Memory B cell (primary cell): ENCODE measurements around the gene SARS1.

Source experiments
- ATAC-seq: fragments of 150-1000 bp; cut with Tn5 transposase; 2 replicates; pipeline ENCODE4 v1.10.0; 2021; ENCODE audit warnings: low read depth, mild to moderate bottlenecking, moderate library complexity
- DNase-seq, 2 donors: peaks; one replicate each; pipeline ENCODE4 v3.0.0; 2022; ENCODE audit warnings: low spot score in 2 of 2
- H3K27ac Mint-ChIP-seq: one replicate; pipeline ENCODE4 v1.8.0; 2022; ENCODE audit warnings: mild to moderate bottlenecking, moderate library complexity, mixed read lengths
- H3K27me3 Mint-ChIP-seq: one replicate; pipeline ENCODE4 v1.8.0; 2022; ENCODE audit warnings: mixed read lengths
- H3K36me3 Mint-ChIP-seq: one replicate; pipeline ENCODE4 v1.8.0; 2022; ENCODE audit warnings: mild to moderate bottlenecking, mixed read lengths
- H3K4me1 Mint-ChIP-seq: one replicate; pipeline ENCODE4 v1.8.0; 2022; ENCODE audit warnings: mixed read lengths
- H3K4me3 Mint-ChIP-seq: one replicate; pipeline ENCODE4 v1.8.0; 2022; ENCODE audit warnings: mild to moderate bottlenecking, moderate library complexity, mixed read lengths
- H3K9me3 Mint-ChIP-seq: one replicate; pipeline ENCODE4 v1.8.0; 2022; ENCODE audit warnings: mixed read lengths

The SARS1 gene

GRCh38 chr1:109271458-109271857 is 57.7 kb downstream of the SARS1 start:
- Mint-ChIP-seq H3K27ac (no peak overlapping the region), H3K27me3 (peaks cover 9% of the 10 kb centered on the region), H3K9me3 (no peaks in the 10 kb centered on the region), H3K4me3 (no peak overlapping the region), H3K36me3 (no peaks in the 10 kb centered on the region), H3K4me1 (no peaks in the 10 kb centered on the region)
- ATAC-seq = no peak
- no peak for DNase-seq

DNA sequence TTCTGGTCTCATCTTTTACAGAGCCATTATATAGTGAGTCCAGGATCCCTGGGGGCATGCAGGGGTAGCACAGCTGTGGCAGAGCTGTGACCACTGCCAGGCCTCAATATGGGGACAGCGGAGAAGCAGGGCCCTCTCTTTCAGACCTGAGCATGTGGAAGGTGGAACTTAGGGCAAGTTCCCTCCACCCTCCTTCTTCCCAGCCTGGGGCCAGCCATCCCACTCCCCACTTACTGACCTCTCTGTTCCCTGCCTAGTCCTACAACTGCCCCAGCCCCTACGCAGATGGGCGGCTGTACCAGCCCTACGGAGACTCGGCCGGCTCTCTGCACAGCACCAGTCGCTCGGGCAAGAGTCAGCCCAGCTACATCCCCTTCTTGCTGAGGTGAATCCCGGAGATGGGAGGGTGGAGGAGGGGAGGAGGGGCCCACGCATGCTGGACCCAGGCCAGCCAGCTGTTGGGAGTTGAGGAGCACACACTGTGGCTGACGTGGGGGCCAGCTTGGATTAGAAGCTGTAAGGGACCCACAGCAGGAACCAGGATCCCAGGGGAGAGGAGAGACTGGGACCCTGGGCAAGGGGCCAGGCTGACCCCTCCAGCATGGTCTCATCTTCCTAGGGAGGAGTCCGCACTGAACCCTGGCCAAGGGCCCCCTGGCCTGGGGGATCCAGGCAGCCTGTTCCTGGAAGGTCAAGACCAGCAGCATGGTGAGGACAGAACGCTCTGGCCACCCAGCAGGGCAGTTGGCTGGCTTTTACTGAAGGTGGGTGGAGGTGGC is 58.5 kb downstream of the SARS1 start:
- DNase-seq = no peak
- H3K4me1 Mint-ChIP-seq = peaks cover 2% of the 10 kb centered on the region

DNA sequence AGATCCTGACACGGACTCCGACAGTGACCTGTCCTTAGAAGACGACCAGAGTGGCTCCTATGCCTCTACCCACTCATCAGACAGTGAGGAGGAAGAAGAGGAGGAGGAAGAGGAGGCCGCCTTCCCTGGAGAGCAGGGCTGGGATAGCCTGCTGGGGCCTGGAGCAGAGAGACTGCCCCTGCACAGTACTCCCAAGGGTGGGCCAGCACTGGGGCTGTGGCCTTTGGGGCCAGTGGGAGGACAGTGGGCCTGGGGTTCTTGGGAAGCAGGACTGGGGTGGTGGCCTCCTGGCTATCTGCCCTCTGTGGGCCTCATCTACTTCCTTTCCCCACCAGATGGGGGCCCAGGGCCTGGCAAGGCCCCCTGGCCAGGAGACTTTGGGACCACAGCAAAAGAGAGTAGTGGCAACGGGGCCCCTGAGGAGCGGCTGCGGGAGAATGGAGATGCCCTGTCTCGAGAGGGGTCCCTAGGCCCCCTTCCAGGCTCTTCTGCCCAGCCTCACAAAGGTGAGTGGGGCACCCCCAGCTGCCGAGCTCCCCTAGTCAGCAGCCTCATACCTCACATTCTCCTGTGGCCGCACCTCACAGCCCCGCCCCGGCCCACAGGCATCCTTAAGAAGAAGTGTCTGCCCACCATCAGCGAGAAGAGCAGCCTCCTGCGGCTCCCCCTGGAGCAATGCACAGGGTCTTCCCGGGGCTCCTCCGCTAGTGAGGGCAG is 59.3 kb downstream of the SARS1 start:
- H3K9me3 Mint-ChIP-seq = no peaks in the 10 kb centered on the region
- H3K4me1 Mint-ChIP-seq = peaks cover 3% of the 10 kb centered on the region
- DNase-seq = no peak
- no peak overlapping the region for H3K4me3 Mint-ChIP-seq
- ATAC-seq = no peak
- H3K27me3 Mint-ChIP-seq = peaks cover 9% of the 10 kb centered on the region
- H3K36me3 Mint-ChIP-seq = no peaks in the 10 kb centered on the region
- no peak overlapping the region for H3K27ac Mint-ChIP-seq

More for the DNA sequence above, 58.5 kb downstream of the SARS1 start:
- no peaks in the 10 kb centered on the region for H3K36me3 Mint-ChIP-seq
- no peak for ATAC-seq
- no peaks in the 10 kb centered on the region for H3K9me3 Mint-ChIP-seq
- no peak overlapping the region for H3K4me3 Mint-ChIP-seq
- no peak overlapping the region for H3K27ac Mint-ChIP-seq
- peaks cover 9% of the 10 kb centered on the region for H3K27me3 Mint-ChIP-seq

- Mint-ChIP-seq H3K27me3 (peaks cover 7% of the 10 kb centered on the region), H3K4me1 (peaks cover 3% of the 10 kb centered on the region), H3K27ac (no peak overlapping the region), H3K4me3 (no peak overlapping the region), H3K9me3 (no peaks in the 10 kb centered on the region), H3K36me3 (no peaks in the 10 kb centered on the region)
- no peak for DNase-seq
- no peak for ATAC-seq
Observed at GRCh38 chr1:109273570-109274288, 60.0 kb downstream of the SARS1 start.

DNA sequence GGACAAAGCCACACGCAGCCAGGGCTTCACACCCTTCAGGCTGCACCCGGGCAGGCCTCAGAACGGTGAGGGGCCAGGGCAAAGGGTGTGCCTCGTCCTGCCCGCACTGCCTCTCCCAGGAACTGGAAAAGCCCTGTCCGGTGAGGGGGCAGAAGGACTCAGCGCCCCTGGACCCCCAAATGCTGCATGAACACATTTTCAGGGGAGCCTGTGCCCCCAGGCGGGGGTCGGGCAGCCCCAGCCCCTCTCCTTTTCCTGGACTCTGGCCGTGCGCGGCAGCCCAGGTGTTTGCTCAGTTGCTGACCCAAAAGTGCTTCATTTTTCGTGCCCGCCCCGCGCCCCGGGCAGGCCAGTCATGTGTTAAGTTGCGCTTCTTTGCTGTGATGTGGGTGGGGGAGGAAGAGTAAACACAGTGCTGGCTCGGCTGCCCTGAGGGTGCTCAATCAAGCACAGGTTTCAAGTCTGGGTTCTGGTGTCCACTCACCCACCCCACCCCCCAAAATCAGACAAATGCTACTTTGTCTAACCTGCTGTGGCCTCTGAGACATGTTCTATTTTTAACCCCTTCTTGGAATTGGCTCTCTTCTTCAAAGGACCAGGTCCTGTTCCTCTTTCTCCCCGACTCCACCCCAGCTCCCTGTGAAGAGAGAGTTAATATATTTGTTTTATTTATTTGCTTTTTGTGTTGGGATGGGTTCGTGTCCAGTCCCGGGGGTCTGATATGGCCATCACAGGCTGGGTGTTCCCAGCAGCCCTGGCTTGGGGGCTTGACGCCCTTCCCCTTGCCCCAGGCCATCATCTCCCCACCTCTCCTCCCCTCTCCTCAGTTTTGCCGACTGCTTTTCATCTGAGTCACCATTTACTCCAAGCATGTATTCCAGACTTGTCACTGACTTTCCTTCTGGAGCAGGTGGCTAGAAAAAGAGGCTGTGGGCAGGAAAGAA is 61.1 kb downstream of the SARS1 start:
- H3K4me1 Mint-ChIP-seq = peaks cover 3% of the 10 kb centered on the region
- no peak overlapping the region for H3K27ac Mint-ChIP-seq
- no peak overlapping the region for H3K4me3 Mint-ChIP-seq
- no peak for DNase-seq
- H3K36me3 Mint-ChIP-seq = no peaks in the 10 kb centered on the region
- no peak for ATAC-seq
- peaks cover 7% of the 10 kb centered on the region for H3K27me3 Mint-ChIP-seq
- no peaks in the 10 kb centered on the region for H3K9me3 Mint-ChIP-seq

DNA sequence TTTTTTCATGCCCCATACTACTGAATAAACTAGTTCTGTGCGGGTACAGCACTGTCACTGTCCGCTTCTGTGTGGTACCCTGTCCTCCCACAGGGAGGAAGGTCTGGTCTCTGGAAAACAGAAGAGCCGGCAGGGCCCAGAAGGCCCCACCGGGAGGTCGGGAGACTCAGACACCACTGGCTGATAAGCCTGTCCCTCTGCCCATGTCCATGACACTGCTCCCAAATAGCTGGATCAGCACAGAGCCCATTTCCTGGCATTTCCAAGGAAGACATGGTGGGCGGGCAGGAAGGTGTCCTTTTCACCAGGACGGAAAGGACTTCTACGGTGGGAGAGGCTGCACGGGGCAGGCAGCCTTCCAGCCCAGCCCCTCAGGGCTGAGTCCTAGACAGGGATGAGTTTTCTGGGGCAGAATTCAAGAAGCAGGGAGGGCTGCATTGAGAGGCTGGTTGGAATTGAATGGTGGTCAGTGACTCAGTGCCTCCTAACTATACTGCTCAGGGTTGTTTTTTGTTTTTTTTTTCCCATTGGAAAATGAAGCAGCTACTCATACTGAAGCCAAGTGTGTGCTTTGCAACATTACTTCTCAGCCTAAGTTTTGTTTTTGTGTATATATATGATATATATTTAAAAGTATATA is 62.1 kb downstream of the SARS1 start:
- H3K4me3 Mint-ChIP-seq = no peak overlapping the region
- peaks cover 3% of the 10 kb centered on the region for H3K4me1 Mint-ChIP-seq
- DNase-seq (no peak), ATAC-seq (no peak)
- no peaks in the 10 kb centered on the region for H3K9me3 Mint-ChIP-seq
- no peaks in the 10 kb centered on the region for H3K36me3 Mint-ChIP-seq
- peaks cover 5% of the 10 kb centered on the region for H3K27me3 Mint-ChIP-seq
- H3K27ac Mint-ChIP-seq = no peak overlapping the region

- no peaks in the 10 kb centered on the region for H3K36me3 Mint-ChIP-seq
- DNase-seq = peak; percentile 53 to 70
- peaks cover 2% of the 10 kb centered on the region for H3K27me3 Mint-ChIP-seq
- H3K4me1 Mint-ChIP-seq = peaks cover 3% of the 10 kb centered on the region
- no peak overlapping the region for H3K4me3 Mint-ChIP-seq
- H3K9me3 Mint-ChIP-seq = no peaks in the 10 kb centered on the region
- H3K27ac Mint-ChIP-seq = no peak overlapping the region
- ATAC-seq = peak; percentile 75
Observed at GRCh38 chr1:109277434-109278204, 63.9 kb downstream of the SARS1 start.

DNA sequence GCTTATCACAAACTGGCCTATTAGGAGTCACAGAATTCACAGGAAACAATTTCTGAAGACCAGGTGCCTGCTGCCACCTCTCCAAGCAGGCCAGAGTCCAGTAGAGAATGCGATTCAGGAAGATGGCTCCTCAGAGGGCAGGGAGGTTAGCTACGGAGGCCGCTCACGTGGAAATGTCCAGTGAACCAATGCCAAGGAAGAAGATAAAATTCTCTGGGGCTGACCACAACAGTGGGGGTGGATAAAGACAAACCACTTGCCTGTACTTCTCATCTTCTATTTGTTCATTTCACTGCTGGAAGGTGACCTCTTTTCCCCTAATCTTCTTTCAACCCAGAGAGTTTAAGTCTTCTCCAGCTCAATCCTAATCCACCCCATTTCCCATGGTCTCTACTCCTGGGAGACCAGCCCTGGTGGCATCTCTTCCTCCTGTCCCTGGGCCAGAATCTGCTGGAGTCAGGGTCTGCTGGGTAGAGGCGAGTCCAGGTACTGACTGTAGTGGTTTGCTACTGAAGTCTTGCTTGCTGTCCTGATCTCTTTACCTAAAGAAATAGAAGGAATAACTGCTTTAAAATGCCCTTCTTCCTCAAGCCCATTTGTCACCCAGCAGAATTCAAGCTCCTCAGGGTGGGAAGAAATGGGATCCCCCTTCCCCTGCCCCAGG is 66.0 kb downstream of the SARS1 start:
- no peak overlapping the region for H3K27ac Mint-ChIP-seq
- H3K36me3 Mint-ChIP-seq = no peaks in the 10 kb centered on the region
- H3K4me3 Mint-ChIP-seq = no peak overlapping the region
- H3K4me1 Mint-ChIP-seq = peaks cover 10% of the 10 kb centered on the region
- H3K9me3 Mint-ChIP-seq = no peaks in the 10 kb centered on the region
- ATAC-seq = no peak
- peaks cover 2% of the 10 kb centered on the region for H3K27me3 Mint-ChIP-seq
- DNase-seq = no peak

GRCh38 chr1:109280862-109281261 is 67.1 kb downstream of the SARS1 start:
- H3K27me3 Mint-ChIP-seq = peaks cover 2% of the 10 kb centered on the region
- no peak overlapping the region for H3K4me3 Mint-ChIP-seq

DNA sequence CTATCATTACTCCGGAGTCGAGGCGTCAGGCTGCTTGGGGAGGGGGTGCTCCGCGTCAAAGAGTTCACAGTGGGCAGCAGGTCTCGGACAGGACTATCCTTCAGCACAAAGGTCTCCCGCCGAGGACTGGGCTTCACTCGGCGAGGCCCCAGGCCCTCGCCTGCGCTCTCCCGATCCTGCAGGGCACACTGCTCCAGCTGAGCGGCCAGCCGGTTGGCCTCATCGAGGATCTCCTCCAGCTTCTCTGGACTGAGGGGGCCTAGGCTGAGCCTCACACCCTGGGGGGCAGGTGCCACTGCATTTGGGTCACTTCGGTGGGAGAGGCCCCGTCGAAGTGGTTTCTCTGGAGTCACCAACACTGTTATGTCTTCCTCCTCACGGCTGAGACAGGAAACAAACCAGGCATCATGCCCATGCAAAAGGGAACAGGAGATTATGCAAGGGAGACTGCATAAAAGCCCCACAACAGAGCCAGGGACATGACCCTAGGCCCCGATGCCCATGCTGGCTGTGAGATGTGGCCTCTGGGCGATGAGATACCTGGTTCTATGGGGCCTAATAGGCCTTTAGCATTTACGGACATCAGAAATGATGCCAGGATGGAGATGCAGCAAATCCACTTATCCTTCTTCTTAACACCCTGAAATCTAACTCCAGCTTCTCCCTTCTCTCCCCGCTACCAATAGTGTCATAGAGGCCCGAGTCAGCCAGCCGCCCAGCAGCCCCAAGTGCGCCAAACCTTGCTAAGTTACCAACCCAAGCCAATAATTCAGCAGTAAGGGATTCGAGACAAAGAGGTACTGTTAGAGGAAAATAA is 68.2 kb downstream of the SARS1 start:
- no peak for DNase-seq
- Mint-ChIP-seq H3K4me1 (peaks cover 10% of the 10 kb centered on the region), H3K27ac (no peak overlapping the region), H3K36me3 (no peaks in the 10 kb centered on the region), H3K27me3 (peaks cover 3% of the 10 kb centered on the region), H3K4me3 (peak overlapping the region; percentile 72), H3K9me3 (no peaks in the 10 kb centered on the region)
- no peak for ATAC-seq

More at GRCh38 chr1:109280862-109281261, 67.1 kb downstream of the SARS1 start:
- DNase-seq = no peak
- peaks cover 10% of the 10 kb centered on the region for H3K4me1 Mint-ChIP-seq
- no peak overlapping the region for H3K27ac Mint-ChIP-seq
- H3K36me3 Mint-ChIP-seq = no peaks in the 10 kb centered on the region
- no peak for ATAC-seq
- no peaks in the 10 kb centered on the region for H3K9me3 Mint-ChIP-seq

DNA sequence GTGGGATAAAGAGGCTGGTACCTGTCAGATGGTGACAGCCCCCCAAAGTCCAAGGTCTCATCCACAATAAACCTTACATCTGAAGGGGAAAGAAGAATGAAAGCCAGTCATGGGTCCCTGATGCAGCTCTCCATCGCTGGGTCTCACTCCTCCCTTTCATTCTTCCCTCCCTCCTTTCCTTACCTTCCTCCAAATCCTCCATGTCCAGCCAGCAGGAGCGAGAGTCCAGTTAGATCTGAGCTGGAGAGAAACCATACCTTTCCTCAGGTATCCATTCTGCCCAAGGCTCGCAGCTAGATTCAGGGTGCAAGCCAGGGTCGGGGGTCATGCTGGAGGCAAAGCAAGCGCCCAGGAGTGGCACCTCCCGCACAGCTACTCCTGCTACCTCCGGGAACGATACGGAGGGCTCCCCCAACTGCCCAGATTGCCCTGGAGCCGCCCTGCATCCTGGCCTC is 68.8 kb downstream of the SARS1 start:
- Mint-ChIP-seq H3K27ac (peak overlapping the region; percentile 68), H3K36me3 (no peaks in the 10 kb centered on the region), H3K4me3 (peak overlapping the region; percentile 97), H3K4me1 (peaks cover 7% of the 10 kb centered on the region), H3K27me3 (peaks cover 3% of the 10 kb centered on the region), H3K9me3 (no peaks in the 10 kb centered on the region)
- DNase-seq = no peak
- no peak for ATAC-seq
